Measurements from ENCODE around the gene ITGBL1. TPM values are rescaled to one million over a fixed set of nuclear protein-coding genes. Genes with fewer than 3 reads are reported as not detected.

Gene ITGBL1
- total RNA-seq, 4 donors from 2014 or later = 1.8 to 19.4 (median 2.6) TPM; not detected in 1

GRCh38 chr13:101596803-101597202, 144.3 kb downstream of the ITGBL1 start:
- no peaks in the 10 kb centered on the region for H3K27me3 ChIP-seq
- intact Hi-C loops (cut with DNase I; ENCODE audit: low total_unique reads) = no loop called here
- H3K27ac ChIP-seq = no peak overlapping the region
- no peaks in the 10 kb centered on the region for H3K36me3 ChIP-seq
- no peaks in the 10 kb centered on the region for H3K9me3 ChIP-seq
- TF ChIP-seq CTCF (IDR thresholded peaks at IDR 0.05) = no peak
- TF ChIP-seq POLR2A (IDR thresholded peaks at IDR 0.05) = no peak
- no peak for DNase-seq
- H3K4me3 ChIP-seq = no peak overlapping the region
- H3K4me1 ChIP-seq = no peaks in the 10 kb centered on the region

GRCh38 chr13:101611491-101612475, 159.3 kb downstream of the ITGBL1 start:
- Histone ChIP-seq H3K27me3 (no peaks in the 10 kb centered on the region), H3K36me3 (no peaks in the 10 kb centered on the region), H3K27ac (no peak overlapping the region), H3K4me3 (no peak overlapping the region), H3K9me3 (no peaks in the 10 kb centered on the region), H3K4me1 (no peaks in the 10 kb centered on the region)
- no peak for TF ChIP-seq CTCF (IDR thresholded peaks at IDR 0.05)
- no peak for TF ChIP-seq POLR2A (IDR thresholded peaks at IDR 0.05)
- DNase-seq = no peak
- intact Hi-C loops (cut with DNase I; ENCODE audit: low total_unique reads) = no loop called here

GRCh38 chr13:101612735-101613134, 160.3 kb downstream of the ITGBL1 start:
- Histone ChIP-seq H3K27me3 (no peaks in the 10 kb centered on the region), H3K36me3 (no peaks in the 10 kb centered on the region), H3K4me3 (no peak overlapping the region), H3K4me1 (no peaks in the 10 kb centered on the region), H3K27ac (no peak overlapping the region), H3K9me3 (no peaks in the 10 kb centered on the region)
- intact Hi-C loops (cut with DNase I; ENCODE audit: low total_unique reads) = no loop called here
- no peak for TF ChIP-seq POLR2A (IDR thresholded peaks at IDR 0.05)
- no peak for TF ChIP-seq CTCF (IDR thresholded peaks at IDR 0.05)
- DNase-seq = no peak

GRCh38 chr13:101614491-101614890, 162.0 kb downstream of the ITGBL1 start:
- TF ChIP-seq CTCF (IDR thresholded peaks at IDR 0.05) (no peak), POLR2A (IDR thresholded peaks at IDR 0.05) (no peak)
- Histone ChIP-seq H3K9me3 (no peaks in the 10 kb centered on the region), H3K27me3 (no peaks in the 10 kb centered on the region), H3K27ac (no peak overlapping the region), H3K36me3 (no peaks in the 10 kb centered on the region), H3K4me3 (no peak overlapping the region), H3K4me1 (no peaks in the 10 kb centered on the region)
- intact Hi-C loops (cut with DNase I; ENCODE audit: low total_unique reads) = no loop called here
- DNase-seq = no peak

- no peak for DNase-seq
- Histone ChIP-seq H3K4me1 (no peaks in the 10 kb centered on the region), H3K27me3 (no peaks in the 10 kb centered on the region), H3K4me3 (no peak overlapping the region), H3K9me3 (no peaks in the 10 kb centered on the region), H3K36me3 (no peaks in the 10 kb centered on the region), H3K27ac (no peak overlapping the region)
- TF ChIP-seq CTCF (IDR thresholded peaks at IDR 0.05) = no peak
- TF ChIP-seq POLR2A (IDR thresholded peaks at IDR 0.05) = no peak
- intact Hi-C loops (cut with DNase I; ENCODE audit: low total_unique reads) = no loop called here
Measured at GRCh38 chr13:101618440-101619187, 166.1 kb downstream of the ITGBL1 start.
